Sigmoid colon (tissue), 4 donors: ENCODE data around the gene ARL10.

Experiments
- CTCF ChIP-seq, 4 experiments: fragments of 450-650 bp in 3 of 4; fragments of 200-600 bp in 1 of 4; IDR thresholded peaks; one replicate each; pipeline ENCODE4 v1.5.1; 2016 to 2019; ENCODE audit warnings: antibody characterized with exemption in 4 of 4, mild to moderate bottlenecking in 3 of 4, moderate library complexity in 2 of 4
- POLR2A ChIP-seq, 2 donors: fragments of 450-650 bp; IDR thresholded peaks; one replicate each; pipeline ENCODE4 v1.6.1; 2016; ENCODE audit warnings: antibody characterized with exemption in 2 of 2, mild to moderate bottlenecking in 2 of 2, moderate library complexity in 2 of 2
- POLR2AphosphoS5 ChIP-seq, 4 donors: sonication (generic); formaldehyde crosslinking; IDR thresholded peaks; one replicate each; pipeline ENCODE4 v1.6.1; 2017; ENCODE audit warnings: antibody characterized with exemption in 4 of 4

GRCh38 chr5:176413255-176413565 lies 47.9 kb downstream of the ARL10 start:
- peak in 1 of 4 donors; percentile 25 for TF ChIP-seq POLR2AphosphoS5 (IDR thresholded peaks at IDR 0.05)
- no peak for TF ChIP-seq POLR2A (IDR thresholded peaks at IDR 0.05)
- no peak for TF ChIP-seq CTCF (IDR thresholded peaks at IDR 0.05)
